Measurements from ENCODE around the gene GET4.
A peak's percentile ranks its signal among the peaks of the same experiment; 100 is the strongest.
"Not testable (repeated sequence)": the region's sequence is repeated elsewhere in the genome, so short reads cannot be mapped to it uniquely, and the experiment has no call there.

The GET4 gene

DNA sequence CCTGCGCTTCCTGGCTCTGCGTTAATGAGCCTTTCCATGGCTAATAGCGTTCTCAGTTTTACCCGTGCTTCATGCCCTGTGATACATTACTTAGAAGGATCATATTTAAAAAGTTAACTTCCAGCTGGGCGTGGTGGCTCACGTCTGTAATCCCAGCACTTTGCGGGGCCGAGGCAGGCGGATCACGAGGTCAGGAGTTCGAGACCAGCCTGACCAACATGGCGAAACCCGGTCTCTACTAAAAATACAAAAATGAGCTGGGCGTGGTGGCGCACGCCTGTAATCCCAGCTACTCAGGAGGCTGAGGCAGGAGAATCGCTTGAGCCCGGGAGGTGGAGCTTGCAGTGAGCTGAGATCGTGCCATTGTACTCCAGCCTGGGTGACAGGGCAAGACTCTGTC, 3.7 kb upstream of the GET4 start:
- DNase-seq, result not testable (repeated sequence)

DNA sequence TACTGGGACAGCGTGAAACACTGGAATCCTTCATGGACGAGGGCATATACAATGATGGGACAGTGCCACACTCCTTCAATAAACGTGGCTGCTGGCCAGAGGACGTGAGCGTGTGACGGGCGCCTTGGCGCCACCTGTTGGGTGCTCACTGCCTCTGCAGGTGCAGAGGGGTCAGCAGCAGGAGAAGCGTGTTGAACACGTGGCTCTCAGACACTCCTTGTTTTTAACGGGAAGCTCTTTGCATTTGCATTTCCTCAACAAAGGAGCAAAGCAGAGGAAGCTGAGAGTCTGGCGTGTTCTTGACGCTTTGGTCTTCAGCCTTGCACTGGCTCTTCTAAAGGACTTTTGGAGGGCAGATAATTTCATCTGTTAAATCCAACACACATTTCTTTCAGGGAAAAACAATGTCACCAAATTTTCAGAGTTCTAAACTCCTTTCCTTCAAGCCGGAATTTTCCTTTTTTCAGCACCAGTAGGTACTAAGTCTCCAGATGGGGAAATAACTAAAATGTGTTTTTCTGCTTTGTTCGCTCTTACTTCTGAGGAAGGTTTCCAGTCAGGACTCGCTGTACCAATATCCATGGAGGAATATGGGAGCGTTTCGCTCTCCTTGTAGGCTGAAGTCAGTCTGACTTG, 2.9 kb upstream of the GET4 start:
- peak; percentile 62 for DNase-seq

DNA sequence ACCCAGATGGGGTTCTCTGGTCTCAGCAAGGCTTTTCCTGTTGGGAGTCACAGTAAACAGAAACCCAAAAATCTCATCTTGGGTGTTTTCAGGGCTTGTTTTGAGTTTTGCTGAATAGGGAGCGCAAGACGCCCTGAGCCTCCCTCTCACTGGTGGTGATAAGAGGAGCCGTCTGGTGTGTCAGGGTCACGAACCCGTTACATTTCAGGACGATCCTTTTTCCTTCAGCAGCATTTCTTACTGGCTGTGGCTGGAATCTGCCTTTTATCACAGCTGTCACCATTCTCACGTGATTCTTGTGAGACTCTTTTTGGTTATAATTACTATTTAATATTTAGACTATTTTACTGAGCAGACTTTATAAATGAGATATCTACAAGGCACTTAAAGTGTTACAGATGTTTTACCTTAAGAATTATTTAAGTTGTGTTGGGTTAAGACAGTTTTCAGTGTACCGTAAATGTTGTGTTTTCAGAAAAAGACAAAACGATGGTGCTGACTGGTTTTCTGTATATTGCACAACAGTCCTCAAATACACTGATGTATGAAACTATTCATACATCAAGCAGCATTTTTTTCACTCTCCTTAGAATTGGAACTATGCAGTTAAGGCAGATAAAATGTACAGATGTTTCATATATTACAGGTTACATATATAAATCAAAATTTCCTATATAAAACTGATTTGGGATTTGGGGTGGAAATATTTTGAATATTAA, 2.2 kb upstream of the GET4 start:
- DNase-seq, result no peak

DNA sequence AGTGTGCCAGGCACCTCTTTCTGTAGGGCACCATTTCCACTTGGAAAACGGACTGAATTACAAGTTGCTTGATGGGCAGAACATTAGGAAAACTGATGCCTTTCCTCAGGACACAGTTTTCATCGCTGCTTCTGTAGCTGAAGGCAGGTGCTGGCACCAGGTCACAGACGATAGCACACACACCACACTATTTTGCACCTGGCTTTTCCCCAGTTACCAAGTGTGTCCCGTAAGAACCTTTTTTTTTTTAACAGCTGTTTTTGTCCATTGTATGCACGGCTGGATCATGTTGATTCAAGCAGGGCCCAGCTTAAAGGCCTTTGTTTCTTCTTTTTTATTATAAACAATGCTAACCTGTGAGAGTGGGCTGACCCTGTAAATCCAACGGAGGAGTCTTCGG, 1.3 kb upstream of the GET4 start:
- no peak for DNase-seq

DNA sequence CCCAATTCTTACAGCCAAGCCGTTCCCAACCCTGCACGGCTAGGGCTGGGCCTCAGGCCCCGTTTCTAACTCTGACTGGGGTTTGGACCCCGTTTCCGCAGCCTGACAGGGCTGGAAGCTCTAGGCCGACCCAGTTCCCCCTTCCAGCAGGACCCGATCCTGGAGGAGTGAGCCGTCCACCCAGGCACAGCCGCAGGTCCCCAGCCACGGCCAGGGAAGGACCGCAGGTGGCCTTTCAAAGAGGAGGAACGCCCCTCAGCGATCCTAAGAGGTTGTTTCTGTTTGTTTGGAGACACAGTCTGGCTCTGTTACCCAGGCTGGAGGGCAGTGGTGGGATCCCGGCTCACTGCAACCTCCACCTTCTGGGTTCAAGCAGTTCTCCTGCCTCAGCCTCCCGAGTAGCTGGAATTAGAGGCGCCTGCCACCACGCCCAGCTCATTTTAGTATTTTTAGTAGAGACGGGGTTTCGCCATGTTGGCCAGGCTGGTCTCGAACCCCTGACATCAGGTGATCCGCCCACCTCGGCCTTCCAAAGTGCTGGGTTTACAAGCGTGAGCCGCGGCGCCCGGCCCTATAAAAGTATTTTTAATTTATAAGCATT, 778 bp upstream of the GET4 start:
- no peak for DNase-seq

DNA sequence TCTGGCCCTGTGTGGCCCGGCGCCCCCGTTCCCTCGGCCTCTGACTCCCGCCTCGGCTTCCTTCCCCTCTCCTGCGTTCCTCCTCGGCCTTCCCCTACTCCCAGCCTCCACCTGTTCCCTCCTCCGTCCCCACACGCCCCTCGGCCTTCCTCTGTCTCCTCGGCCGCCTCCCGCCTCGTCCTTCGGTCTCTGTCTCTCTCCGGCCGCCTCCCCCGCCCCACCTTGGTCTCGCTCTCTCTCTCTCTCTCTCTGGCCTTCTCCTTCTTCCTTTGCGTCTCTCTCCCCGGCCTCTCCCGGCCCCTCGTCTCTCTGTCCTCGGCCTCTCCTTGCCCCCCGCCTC, 588 bp downstream of the GET4 start:
- DNase-seq, result no peak

DNA sequence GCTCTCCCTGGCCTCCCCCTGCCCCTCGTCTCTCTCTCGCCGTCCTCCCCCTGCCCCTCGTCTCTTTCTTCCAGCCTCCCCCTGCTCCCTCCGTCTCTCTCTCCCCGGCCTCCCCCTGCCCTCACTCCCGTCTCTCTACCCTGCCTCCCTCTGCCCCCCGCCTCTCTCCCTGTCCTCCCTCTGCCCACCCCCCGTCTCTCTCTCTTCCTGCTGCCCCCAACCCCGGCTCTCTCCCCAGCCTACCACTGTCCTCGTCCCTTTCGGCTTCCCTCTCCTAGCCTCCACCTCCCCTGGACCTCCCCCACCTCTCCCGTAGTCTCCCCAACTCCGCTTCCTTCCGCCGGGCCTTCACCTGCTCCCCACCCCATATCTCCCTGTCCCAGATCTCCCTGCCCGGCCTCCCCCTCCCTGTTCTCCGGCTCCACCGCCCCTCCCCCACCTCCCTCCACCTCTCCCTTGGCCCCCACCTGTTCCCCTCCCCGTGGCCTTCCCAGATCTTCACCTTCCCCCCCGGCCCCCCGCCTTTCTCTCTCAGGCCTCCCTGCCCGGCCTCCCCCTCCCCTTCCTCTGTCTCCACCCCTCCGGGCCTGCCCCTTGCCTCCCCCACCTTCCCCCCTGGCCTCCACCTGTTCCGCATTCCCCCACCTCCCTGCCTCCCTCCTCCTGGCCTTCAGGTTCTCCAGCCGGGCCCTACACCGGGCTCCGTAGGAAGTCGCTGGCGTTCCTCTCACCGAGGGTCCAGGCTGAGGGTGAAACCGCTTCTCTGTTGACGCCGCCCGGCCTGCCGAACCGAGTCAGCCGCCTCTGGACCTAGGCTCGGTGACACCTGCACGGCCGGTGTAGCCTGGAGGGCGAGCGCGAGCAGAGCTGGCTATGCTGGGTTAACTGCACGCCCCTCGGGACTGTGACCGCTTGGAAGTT, 1.2 kb downstream of the GET4 start:
- DNase-seq, result no peak

DNA sequence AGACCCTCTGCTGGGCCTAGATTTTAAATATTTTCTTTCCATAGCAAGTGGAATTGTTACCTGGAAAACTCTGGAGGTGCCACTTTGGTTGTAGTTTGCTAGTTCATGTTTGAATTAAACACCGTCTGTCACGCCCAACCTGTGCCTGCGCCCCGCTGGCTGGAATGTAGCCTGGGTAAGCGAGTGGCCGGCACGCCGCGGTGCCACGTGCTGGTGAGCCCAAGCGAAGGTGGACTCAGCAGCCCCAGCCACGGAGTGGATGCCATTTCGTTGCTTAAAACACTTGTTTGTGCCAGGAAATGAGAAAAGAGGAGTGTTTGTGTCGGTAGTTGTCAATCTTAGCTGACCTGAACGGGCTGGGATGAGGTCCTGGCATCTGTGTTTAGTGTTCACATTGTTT, 2.7 kb downstream of the GET4 start:
- no peak for DNase-seq

DNA sequence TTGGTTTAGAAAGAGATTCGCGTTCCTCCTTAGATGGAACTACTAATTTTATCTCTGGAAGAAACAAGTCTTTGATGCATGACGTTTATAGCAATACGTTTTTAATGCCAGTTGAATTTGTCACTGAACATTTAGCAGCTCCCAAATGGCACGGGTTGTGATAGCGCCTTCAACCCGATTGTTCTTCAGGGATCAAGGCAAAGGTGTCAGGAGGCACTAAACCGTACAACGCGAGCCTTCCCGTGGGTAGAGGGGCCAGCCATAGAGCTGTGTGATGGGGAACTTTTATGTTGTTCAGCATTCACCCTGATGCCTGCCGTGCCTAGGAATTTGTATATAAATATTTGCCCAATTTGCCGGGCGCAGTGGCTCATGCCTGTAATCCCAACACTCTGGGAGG, 3.4 kb downstream of the GET4 start:
- DNase-seq, result no peak

DNA sequence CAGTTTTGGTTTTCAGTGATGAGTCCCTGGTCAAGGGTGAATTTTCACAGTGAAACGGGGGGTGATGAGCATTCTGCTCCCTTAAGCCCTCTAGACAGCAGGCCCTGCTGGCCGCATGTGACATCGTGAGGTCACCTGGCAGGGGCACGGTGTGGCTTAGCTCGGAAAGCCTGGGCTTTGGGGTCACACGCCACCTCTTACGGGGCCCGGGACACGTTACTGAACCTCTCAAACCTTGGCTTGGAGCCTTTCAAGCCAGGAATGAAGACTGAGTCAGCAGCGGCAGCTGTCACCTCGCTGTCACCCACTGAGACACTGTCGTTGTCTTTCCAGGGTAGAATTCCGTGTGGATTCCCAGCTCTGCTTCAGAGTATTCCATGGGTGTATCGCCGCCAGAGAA, 4.1 kb downstream of the GET4 start:
- DNase-seq, result no peak

DNA sequence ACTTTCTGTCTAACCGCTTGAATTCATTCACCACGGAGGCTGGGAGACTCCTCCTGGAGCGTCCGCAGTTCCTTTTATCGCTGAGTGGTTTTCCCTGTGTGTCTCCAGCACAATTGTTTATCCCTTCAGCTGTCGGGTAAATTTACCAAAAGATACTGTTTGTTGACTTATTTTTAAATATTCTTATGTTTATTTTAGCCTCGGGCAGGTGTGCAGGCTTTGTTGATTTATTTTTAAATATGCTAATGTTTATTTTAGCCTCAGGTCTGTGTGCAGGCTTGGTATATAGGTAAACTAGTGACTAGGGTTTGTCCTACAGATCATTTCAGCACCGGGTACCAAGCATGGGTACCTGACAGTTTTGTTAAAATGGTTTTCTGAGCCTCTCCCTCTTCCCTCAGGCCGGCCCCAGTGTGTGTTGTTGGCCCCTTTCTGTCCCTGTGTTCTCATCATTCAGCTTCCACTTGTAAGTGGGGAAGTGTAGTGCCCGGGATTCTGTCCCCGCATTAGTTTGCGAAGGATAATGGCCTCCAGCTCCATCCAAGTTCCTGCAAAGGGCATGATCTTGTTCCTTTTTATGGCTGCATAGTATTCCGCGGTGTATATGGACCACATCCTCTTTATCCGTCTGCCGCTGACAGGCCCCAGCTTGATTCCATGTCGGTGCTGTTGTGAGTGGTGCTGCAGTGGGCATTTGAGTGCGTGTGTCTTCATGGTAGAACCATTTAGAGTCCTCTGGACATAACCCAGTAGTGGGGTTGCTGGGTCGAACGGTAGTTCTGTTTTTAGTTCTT, 5.3 kb downstream of the GET4 start:
- DNase-seq, result no peak

DNA sequence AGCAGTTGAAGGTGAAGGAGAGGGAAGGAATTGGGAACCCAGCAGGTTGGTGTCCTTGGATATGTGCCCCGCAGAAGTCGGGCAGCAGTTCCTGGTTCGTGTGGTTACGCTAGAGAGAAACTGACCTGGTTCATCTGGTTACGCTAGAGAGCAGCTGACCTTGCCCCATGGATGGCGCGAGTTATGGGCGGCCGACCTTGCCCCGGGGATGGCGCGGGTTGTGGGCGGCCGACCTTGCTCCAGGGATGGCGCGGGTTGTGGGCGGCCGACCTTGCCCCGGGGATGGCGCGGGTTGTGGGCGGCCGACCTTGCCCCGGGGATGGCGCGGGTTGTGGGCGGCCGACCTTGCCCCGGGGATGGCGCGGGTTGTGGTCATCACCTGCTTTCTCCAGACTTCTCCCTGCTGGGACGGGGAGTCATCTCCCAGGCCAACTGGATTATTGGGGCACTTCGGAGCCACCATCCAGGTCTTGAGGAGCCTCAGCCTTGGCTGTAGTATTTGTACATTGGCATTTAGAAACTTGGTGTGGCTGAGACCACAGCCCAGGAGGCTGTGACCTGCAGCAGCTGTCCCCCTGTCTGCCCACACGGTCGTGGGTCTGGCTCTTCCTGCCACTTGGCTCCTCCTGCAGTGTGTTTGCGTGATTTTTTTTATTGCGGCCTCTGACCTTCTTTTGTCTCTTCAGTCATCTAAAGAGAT, 6.1 kb downstream of the GET4 start:
- no peak for DNase-seq

DNA sequence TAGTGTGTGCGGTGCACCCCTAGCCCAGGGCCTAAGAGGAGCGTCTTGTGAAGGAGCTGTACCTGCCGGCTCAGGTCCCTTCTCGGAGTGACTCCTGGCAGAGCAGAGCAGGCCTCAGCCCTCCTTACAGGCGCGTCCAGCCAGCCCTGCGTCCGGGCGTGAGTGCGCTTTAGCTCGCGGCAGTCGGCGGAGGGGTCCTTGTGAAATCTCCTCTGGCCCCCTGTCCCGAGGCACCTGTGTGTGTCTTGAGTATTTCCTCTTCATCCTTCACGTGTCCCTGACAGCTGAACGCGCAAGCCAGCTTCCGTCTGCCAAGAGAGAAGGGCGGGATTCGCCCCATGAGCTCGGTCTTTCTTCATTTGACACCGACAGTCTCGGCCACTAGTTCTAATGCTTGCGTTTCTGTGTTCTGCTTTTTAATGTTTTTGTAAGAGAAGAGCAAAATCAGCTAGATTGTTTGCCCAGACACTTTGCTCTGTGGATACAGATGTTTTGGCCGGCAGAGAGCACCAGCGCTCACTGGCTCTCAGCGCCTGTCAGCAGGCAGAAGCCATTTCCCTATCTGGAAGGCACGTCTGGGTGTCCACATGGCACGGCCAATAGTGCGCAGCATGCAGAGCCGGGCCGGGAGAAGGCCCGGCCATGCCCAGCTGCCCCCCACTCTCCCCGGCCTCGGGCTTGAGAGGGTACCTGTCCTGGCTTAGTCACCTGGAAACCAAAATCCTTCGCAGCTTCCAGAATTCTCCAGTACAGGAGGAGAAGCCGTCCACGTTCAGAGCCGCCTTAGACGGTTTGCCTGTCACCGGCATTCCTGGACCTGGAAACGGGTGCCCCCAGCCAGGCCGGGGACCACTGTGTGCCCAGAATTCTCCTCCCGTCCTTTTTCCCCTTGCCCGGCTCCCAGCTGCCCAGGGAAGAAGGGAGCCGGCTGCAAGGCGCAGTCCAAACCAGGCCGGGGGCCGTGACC, 7.0 kb downstream of the GET4 start:
- DNase-seq, result no peak

DNA sequence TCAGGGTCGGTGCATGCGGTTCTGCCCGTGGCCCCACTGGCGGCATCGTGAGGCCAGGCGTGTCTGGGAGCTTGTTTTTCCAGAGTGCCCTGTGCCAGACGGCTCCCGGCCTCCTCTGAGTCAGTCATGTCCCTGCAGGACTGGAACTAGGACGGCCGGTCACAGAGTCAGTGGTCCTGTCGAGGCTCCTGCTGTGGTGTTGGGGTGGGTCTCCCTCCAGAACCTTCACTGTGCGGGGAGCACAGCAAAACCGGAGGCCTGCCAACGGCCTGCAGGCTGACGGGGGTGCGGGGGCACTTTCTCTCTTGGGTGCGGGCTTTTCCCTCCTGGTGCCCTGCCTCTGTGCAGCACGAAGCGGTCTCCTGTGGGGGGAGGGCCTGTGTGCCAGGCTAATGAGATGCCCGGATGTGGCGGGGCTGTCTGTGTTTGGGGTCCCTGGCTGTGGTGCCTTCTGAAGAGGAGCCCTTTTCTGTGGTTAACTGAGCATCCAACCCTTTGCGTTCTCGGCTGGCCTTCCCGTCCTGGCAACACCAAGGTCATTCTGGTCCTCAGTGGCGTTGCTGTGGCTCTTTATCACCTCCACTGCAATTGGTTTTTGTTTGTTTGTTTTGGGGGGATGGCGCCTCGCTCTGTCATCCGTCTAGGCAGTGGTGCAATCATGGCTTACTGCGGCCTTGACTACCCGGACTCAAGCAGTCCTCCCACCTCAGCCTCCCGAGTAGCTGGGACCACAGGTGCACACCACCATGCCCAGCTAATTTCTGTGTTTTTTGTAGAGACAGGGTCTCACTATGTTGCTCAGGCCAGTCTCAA, 8.0 kb downstream of the GET4 start:
- no peak for DNase-seq

DNA sequence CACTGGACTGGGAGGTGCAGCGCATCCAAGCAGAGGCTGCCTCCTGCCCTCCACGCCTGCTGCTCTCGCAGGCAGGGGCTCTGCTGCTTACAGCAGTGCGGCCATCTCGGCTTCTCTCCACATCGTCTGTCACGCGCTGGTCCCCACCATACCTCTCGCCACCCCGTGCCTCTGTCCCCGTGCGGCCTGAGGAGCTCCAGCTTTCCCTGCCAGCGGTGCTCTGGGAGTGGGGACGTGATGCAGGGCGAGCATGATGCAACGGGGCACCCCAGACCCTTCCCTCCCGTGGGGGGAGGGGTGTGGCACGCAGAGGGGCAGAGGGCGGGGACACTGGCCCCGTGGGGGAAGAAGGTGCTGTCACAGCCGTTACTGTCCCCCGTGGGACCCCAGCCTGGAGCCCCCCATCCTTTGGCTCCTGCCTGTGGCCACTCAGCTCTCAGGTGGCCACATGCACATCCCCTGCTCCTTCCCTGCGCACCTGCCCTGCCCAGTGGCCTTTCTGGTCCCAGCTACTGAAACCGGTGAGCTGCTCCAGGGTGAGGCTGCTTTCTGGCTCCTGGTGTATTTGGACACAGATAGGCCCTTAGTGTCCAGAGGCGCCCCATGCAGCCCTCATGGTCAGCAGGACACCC, 9.0 kb downstream of the GET4 start:
- no peak for DNase-seq

DNA sequence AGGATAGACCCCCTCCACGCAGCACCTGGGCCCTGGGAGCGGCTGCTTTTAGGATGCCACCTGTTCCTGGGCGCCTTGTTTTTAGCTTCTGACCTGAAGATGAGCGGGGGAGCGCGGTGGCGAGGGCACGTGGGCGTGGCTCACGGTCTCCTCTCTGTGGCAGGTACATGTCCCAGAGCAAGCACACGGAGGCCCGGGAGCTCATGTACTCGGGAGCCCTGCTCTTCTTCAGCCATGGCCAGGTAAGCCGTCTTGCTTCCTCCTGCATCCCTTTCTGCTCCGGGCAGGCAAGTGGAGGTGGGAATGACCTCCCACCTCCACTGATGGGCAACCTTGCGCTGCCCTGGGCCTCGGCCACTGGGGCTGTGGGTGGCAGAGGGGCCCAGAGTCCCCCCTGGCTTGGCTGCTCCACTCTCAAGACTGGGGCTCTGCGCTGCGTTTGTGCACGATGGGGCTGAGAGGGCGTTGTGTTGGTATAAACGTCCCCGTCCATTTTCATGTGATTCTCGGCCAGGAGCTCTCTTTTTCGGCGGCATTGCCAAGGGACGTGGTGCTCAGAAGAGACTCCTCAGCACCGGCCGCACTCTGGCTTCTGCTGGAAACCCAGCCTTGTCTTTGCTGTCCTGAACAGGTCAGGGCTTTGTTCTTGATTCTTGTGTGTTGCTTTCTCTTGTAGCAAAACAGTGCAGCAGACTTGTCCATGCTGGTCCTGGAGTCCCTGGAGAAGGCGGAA, 9.7 kb downstream of the GET4 start:
- DNase-seq, result no peak

DNA sequence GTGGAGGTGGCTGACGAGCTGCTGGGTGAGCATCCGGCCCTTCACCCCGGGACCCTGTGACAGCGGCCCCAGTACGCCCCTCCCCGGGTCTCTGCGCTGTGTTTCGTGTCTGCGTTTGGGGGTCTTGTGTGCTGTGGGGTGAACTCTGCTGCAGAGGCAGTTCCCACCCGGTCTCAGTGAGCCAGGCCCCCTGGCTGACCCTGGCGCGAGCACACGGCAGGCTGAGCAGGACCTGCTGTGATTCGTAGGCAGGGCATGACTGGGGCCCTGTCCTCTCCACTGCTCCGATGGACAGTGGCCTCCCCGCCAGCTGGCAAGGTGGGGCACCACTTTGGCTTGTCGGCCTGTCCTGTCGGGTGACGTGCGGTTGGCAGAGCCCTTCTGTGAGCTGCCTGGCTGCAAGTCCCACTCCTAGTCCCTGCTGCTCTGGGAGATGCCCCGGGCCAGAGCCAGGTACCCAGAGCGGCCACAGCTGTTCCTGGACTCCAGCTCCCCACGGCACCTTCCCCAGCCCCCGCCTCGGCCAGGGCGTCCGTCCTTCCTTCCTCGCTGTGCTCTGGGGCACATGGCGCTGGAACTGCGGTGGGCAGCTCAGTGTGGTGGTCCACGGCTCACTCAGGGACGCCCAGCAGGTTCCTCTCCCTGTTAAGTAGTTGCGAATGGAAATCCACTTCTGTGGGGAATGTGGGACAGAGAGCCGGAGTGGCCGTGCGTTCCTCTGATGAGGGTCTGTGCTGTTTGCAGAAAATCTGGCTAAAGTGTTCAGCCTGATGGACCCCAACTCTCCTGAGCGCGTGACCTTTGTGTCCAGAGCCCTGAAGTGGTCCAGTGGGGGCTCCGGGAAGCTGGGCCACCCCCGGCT, 10.5 kb downstream of the GET4 start:
- DNase-seq, result no peak

DNA sequence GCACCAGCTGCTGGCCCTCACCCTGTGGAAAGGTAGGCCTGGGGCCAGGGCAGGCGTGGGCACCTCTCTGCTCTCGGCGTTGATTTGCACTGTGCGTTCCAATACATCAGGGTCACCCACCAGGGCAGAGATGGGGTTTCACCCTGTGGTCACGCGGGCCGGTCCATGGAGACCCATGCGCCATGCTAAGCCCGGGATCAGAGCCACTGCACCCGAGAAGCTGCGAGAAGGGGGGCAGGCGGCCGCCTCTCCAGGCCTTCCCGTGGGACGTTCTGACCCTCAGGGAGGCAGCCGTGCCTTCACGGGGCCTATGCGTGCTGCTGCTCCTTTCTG, 11.1 kb downstream of the GET4 start:
- DNase-seq, result no peak

Measured in T1000 (cell line).